Neural cell (in vitro differentiated cells): ENCODE data around the gene TIGD6. TPM values are rescaled to one million over a fixed set of nuclear protein-coding genes. Genes with fewer than 3 reads are reported as not detected.
A peak's percentile ranks its signal among the peaks of the same experiment; 100 is the strongest.

Source experiments
- H2AFZ ChIP-seq: fragments of 200-600, 300-800 bp; sonication (generic), shearing (Covaris generic); 2 replicates; pipeline ENCODE4 v1.6.0; 2014; ENCODE audit warnings: low read depth, mild to moderate bottlenecking, antibody characterized with exemption, low read length, moderate library complexity
- H3F3A ChIP-seq: fragments of 200-600 bp; shearing (Covaris generic); 2 replicates; pipeline ENCODE4 v1.6.1; 2016; ENCODE audit warnings: mild to moderate bottlenecking, moderate library complexity, mixed read lengths, antibody characterized with exemption, low read length; ENCODE audit not compliant: insufficient read depth, poor library complexity, severe bottlenecking
- H3K27ac ChIP-seq: fragments of 200-600, 300-800 bp; sonication (generic), shearing (Covaris generic); 2 replicates; pipeline ENCODE4 v1.5.1; 2014; ENCODE audit warnings: mild to moderate bottlenecking, low read length, moderate library complexity
- H3K27me3 ChIP-seq: fragments of 300-800, 200-600 bp; sonication (generic), shearing (Covaris generic); 2 replicates; pipeline ENCODE4 v1.6.0; 2014; ENCODE audit warnings: mild to moderate bottlenecking, low read depth, low read length, moderate library complexity; ENCODE audit not compliant: insufficient read depth
- H3K36me3 ChIP-seq: fragments of 300-800, 200-600 bp; sonication (generic), shearing (Covaris generic); 2 replicates; pipeline ENCODE4 v1.5.1; 2014; ENCODE audit warnings: mild to moderate bottlenecking, antibody characterized with exemption, low read length, moderate library complexity; ENCODE audit not compliant: insufficient read depth
- H3K4me2 ChIP-seq: fragments of 300-800, 200-600 bp; sonication (generic), shearing (Covaris generic); 2 replicates; pipeline ENCODE4 v1.6.0; 2014; ENCODE audit warnings: mild to moderate bottlenecking, low read length
- H3K4me3 ChIP-seq: fragments of 300-800, 200-600 bp; sonication (generic), shearing (Covaris generic); 2 replicates; pipeline ENCODE4 v1.5.1; 2014; ENCODE audit warnings: mild to moderate bottlenecking, low read length, moderate library complexity
- H3K79me2 ChIP-seq: fragments of 200-600 bp; shearing (Covaris generic); replicated peaks from 2 replicates; pipeline ENCODE4 v1.6.0; 2014; ENCODE audit warnings: mild to moderate bottlenecking, low read length, moderate library complexity; ENCODE audit not compliant: insufficient read depth
- H3K9ac ChIP-seq: fragments of 300-800, 200-600 bp; sonication (generic), shearing (Covaris generic); 2 replicates; pipeline ENCODE4 v1.6.1; 2016; ENCODE audit warnings: mild to moderate bottlenecking, low read length, mixed read lengths
- H3K9me2 ChIP-seq: fragments of 200-600 bp; shearing (Covaris generic); 2 replicates; pipeline ENCODE4 v1.6.1; 2016; ENCODE audit warnings: mild to moderate bottlenecking, low read length, mixed read lengths; ENCODE audit not compliant: insufficient read depth
- H3K9me3 ChIP-seq: fragments of 200-600, 300-800 bp; sonication (generic), shearing (Covaris generic); 2 replicates; pipeline ENCODE4 v1.6.1; 2016; ENCODE audit warnings: mild to moderate bottlenecking, mixed run types, low read length, moderate library complexity, mixed read lengths
- H4K20me1 ChIP-seq: fragments of 200-600 bp; shearing (Covaris generic); 2 replicates; pipeline ENCODE4 v1.6.1; 2016; ENCODE audit warnings: mild to moderate bottlenecking, mixed run types; ENCODE audit not compliant: insufficient read depth
- CTCF ChIP-seq: fragments of 450-650 bp; IDR thresholded peaks from 2 replicates; pipeline ENCODE4 v1.5.1; 2014; ENCODE audit warnings: antibody characterized with exemption, mild to moderate bottlenecking, moderate library complexity; ENCODE audit not compliant: poor library complexity, severe bottlenecking
- EP300 ChIP-seq: fragments of 450-650 bp; conservative IDR thresholded peaks from 2 replicates; pipeline ENCODE4 v1.6.1; 2014; ENCODE audit warnings: antibody characterized with exemption, mild to moderate bottlenecking, moderate library complexity; ENCODE audit not compliant: poor library complexity, severe bottlenecking
- EZH2 ChIP-seq: fragments of 200-600, 300-800 bp; shearing (Covaris generic), sonication (generic); IDR thresholded peaks from 2 replicates; pipeline ENCODE4 v1.6.1; 2014; ENCODE audit warnings: antibody characterized with exemption, low read length, borderline replicate concordance, mild to moderate bottlenecking; ENCODE audit not compliant: insufficient read depth, poor library complexity, severe bottlenecking
- MXI1 ChIP-seq: fragments of 450-650 bp; conservative IDR thresholded peaks from 2 replicates; pipeline ENCODE4 v1.6.1; 2014; ENCODE audit warnings: antibody characterized with exemption, mild to moderate bottlenecking; ENCODE audit not compliant: poor library complexity, severe bottlenecking
- POLR2AphosphoS5 ChIP-seq: IDR thresholded peaks from 2 replicates; pipeline ENCODE4 v1.6.1; 2012
- RAD21 ChIP-seq: fragments of 450-650 bp; conservative IDR thresholded peaks from 2 replicates; pipeline ENCODE4 v1.6.1; 2014; ENCODE audit warnings: antibody characterized with exemption, mild to moderate bottlenecking, moderate library complexity
- REST ChIP-seq: IDR thresholded peaks from 2 replicates; pipeline ENCODE4 v1.6.1; 2012; ENCODE audit warnings: borderline replicate concordance
- SMC3 ChIP-seq: fragments of 450-650 bp; conservative IDR thresholded peaks from 2 replicates; pipeline ENCODE4 v1.6.1; 2014; ENCODE audit warnings: antibody characterized with exemption, mild to moderate bottlenecking, moderate library complexity; ENCODE audit not compliant: poor library complexity
- TAF1 ChIP-seq: IDR thresholded peaks from 2 replicates; pipeline ENCODE4 v1.6.1; 2012; ENCODE audit warnings: low read depth
- polyA plus RNA-seq: library from polyadenylated mRNA; depleted of rRNA; stranded (reverse); fragments of >200 nt; gene quantifications from 2 replicates; pipeline ENCODE4 v1.2.3, GENCODE V29; 2014

Gene TIGD6
- polyA plus RNA-seq, 1 donor from 2014 or later: 6.5 TPM

- TF ChIP-seq MXI1 (no peak), POLR2AphosphoS5 (no peak)
Measured at GRCh38 chr5:150000990-150001659, 671 bp upstream of the TIGD6 start (continued).

GRCh38 chr5:149999866-150000255, 593 bp downstream of the TIGD6 start:
- Histone ChIP-seq H3K36me3 (no peaks in the 10 kb centered on the region), H3F3A (no peaks in the 10 kb centered on the region), H3K4me3 (peak overlapping the region; percentile 100), H3K4me2 (peak overlapping the region; percentile 92), H3K9me2 (no peaks in the 10 kb centered on the region), H2AFZ (peak overlapping the region; percentile 99), H3K9ac (peak overlapping the region; percentile 89), H3K79me2 (peaks cover 29% of the 10 kb centered on the region), H4K20me1 (no peaks in the 10 kb centered on the region), H3K27me3 (no peaks in the 10 kb centered on the region), H3K27ac (peak overlapping the region; percentile 88), H3K9me3 (no peaks in the 10 kb centered on the region)
- TF ChIP-seq POLR2AphosphoS5 (no peak), RAD21 (no peak), EP300 (no peak), EZH2 (no peak), CTCF (no peak), TAF1 (no peak), REST (no peak), MXI1 (no peak), SMC3 (no peak)

- Histone ChIP-seq H3K27me3 (no peaks in the 10 kb centered on the region), H3K9me2 (no peaks in the 10 kb centered on the region), H3K9me3 (no peaks in the 10 kb centered on the region), H3K4me2 (peak overlapping the region; percentile 92), H3K9ac (peak overlapping the region; percentile 89), H4K20me1 (no peaks in the 10 kb centered on the region), H3F3A (no peaks in the 10 kb centered on the region), H3K27ac (peak overlapping the region; percentile 88), H3K4me3 (peak overlapping the region; percentile 100), H3K36me3 (no peaks in the 10 kb centered on the region), H2AFZ (no peak overlapping the region), H3K79me2 (peaks cover 27% of the 10 kb centered on the region)
- no peak for TF ChIP-seq MXI1
- TF ChIP-seq REST: no peak
- TF ChIP-seq CTCF: no peak
- TF ChIP-seq POLR2AphosphoS5: no peak
- TF ChIP-seq EP300: no peak
- TF ChIP-seq EZH2: no peak
- no peak for TF ChIP-seq RAD21
- no peak for TF ChIP-seq TAF1
Measured at GRCh38 chr5:149999359-149999758, 1.1 kb downstream of the TIGD6 start.
